Stimulated activated naive B cell treated with anti-CD40 and anti-IgM and Interleukin-4, amounts not matched to agents 10 μg/mL and 1 μg/mL and 100 μg/mL, for 72 hours (primary cell): ENCODE data around the gene SH2D2A.

Experiments used
- ATAC-seq, 2 donors: fragments of 150-1000 bp; cut with Tn5 transposase; replicated peaks; 2 replicates each; pipeline ENCODE4 v1.10.0; 2021; ENCODE audit warnings: moderate library complexity in 1 of 2
- DNase-seq: peaks from one replicate; pipeline ENCODE4 v3.0.0; 2021
- H3K27ac Mint-ChIP-seq: one replicate; pipeline ENCODE4 v1.8.0; 2022; ENCODE audit warnings: mild to moderate bottlenecking, mixed read lengths
- H3K27me3 Mint-ChIP-seq, 2 donors: one replicate each; pipeline ENCODE4 v1.8.0; 2022; ENCODE audit warnings: mixed read lengths in 2 of 2
- H3K36me3 Mint-ChIP-seq, 2 donors: one replicate each; pipeline ENCODE4 v1.8.0; 2022; ENCODE audit warnings: mixed read lengths in 2 of 2, mild to moderate bottlenecking in 1 of 2
- H3K4me1 Mint-ChIP-seq, 2 donors: one replicate each; pipeline ENCODE4 v1.8.0; 2022; ENCODE audit warnings: mixed read lengths in 2 of 2, mild to moderate bottlenecking in 1 of 2
- H3K4me3 Mint-ChIP-seq, 2 donors: one replicate each; pipeline ENCODE4 v1.8.0; 2022; ENCODE audit warnings: mild to moderate bottlenecking in 2 of 2, mixed read lengths in 2 of 2, moderate library complexity in 1 of 2
- H3K9me3 Mint-ChIP-seq, 2 donors: one replicate each; pipeline ENCODE4 v1.8.0; 2022; ENCODE audit warnings: mixed read lengths in 2 of 2, mild to moderate bottlenecking in 1 of 2

SH2D2A gene

GRCh38 chr1:156795787-156796186 is 20.9 kb downstream of the SH2D2A start:
- no peaks in the 10 kb centered on the region for H3K27me3 Mint-ChIP-seq
- H3K36me3 Mint-ChIP-seq, result peaks cover 38 to 65% of the 10 kb centered on the region in 2 donors
- H3K9me3 Mint-ChIP-seq, result no peaks in the 10 kb centered on the region
- no peaks in the 10 kb centered on the region for H3K4me1 Mint-ChIP-seq
- H3K4me3 Mint-ChIP-seq, result no peak overlapping the region
- H3K27ac Mint-ChIP-seq, result no peak overlapping the region
- no peak for DNase-seq
- no peak for ATAC-seq

GRCh38 chr1:156795374-156795733 is 21.3 kb downstream of the SH2D2A start:
- H3K4me1 Mint-ChIP-seq, result no peaks in the 10 kb centered on the region
- H3K4me3 Mint-ChIP-seq, result no peak overlapping the region
- no peak for DNase-seq
- H3K36me3 Mint-ChIP-seq, result peaks cover 38 to 61% of the 10 kb centered on the region in 2 donors
- no peak overlapping the region for H3K27ac Mint-ChIP-seq
- H3K9me3 Mint-ChIP-seq, result no peaks in the 10 kb centered on the region
- ATAC-seq, result no peak
- no peaks in the 10 kb centered on the region for H3K27me3 Mint-ChIP-seq

GRCh38 chr1:156794506-156795373 is 21.9 kb downstream of the SH2D2A start:
- no peaks in the 10 kb centered on the region for H3K27me3 Mint-ChIP-seq
- peak overlapping the region; percentile 31 for H3K27ac Mint-ChIP-seq
- H3K4me3 Mint-ChIP-seq, result no peak overlapping the region
- ATAC-seq (no peak), DNase-seq (no peak)
- H3K36me3 Mint-ChIP-seq, result peaks cover 42 to 61% of the 10 kb centered on the region in 2 donors
- no peaks in the 10 kb centered on the region for H3K4me1 Mint-ChIP-seq
- H3K9me3 Mint-ChIP-seq, result no peaks in the 10 kb centered on the region

GRCh38 chr1:156789621-156790318 is 26.9 kb downstream of the SH2D2A start:
- no peaks in the 10 kb centered on the region for H3K27me3 Mint-ChIP-seq
- H3K4me3 Mint-ChIP-seq, result no peak overlapping the region
- ATAC-seq (no peak), DNase-seq (no peak)
- peak overlapping the region; percentile 22 for H3K27ac Mint-ChIP-seq
- H3K9me3 Mint-ChIP-seq, result no peaks in the 10 kb centered on the region
- H3K4me1 Mint-ChIP-seq, result peaks cover 9 to 12% of the 10 kb centered on the region in 2 donors
- peaks cover 44 to 62% of the 10 kb centered on the region in 2 donors for H3K36me3 Mint-ChIP-seq

- H3K9me3 Mint-ChIP-seq, result no peaks in the 10 kb centered on the region
- peaks cover 9 to 12% of the 10 kb centered on the region in 2 donors for H3K4me1 Mint-ChIP-seq
- H3K27ac Mint-ChIP-seq, result no peak overlapping the region
- DNase-seq (no peak), ATAC-seq (no peak)
- no peak overlapping the region for H3K4me3 Mint-ChIP-seq
- peaks cover 42 to 60% of the 10 kb centered on the region in 2 donors for H3K36me3 Mint-ChIP-seq
- H3K27me3 Mint-ChIP-seq, result no peaks in the 10 kb centered on the region
These were observed 28.5 kb downstream of the SH2D2A start for GRCh38 chr1:156788136-156788535.

GRCh38 chr1:156786640-156787039 is 30.0 kb downstream of the SH2D2A start:
- ATAC-seq, result no peak

GRCh38 chr1:156785458-156785857 is 31.2 kb downstream of the SH2D2A start:
- Mint-ChIP-seq H3K27ac (peak overlapping the region; percentile 65), H3K36me3 (peaks cover 38 to 68% of the 10 kb centered on the region in 2 donors), H3K4me1 (peaks cover 16 to 26% of the 10 kb centered on the region in 2 donors), H3K27me3 (no peaks in the 10 kb centered on the region), H3K9me3 (no peaks in the 10 kb centered on the region), H3K4me3 (no peak overlapping the region)
- ATAC-seq (no peak), DNase-seq (no peak)

More at GRCh38 chr1:156786640-156787039, 30.0 kb downstream of the SH2D2A start:
- H3K4me3 Mint-ChIP-seq, result no peak overlapping the region
- H3K9me3 Mint-ChIP-seq, result no peaks in the 10 kb centered on the region
- peaks cover 12 to 17% of the 10 kb centered on the region in 2 donors for H3K4me1 Mint-ChIP-seq
- peaks cover 40 to 62% of the 10 kb centered on the region in 2 donors for H3K36me3 Mint-ChIP-seq
- peak overlapping the region; percentile 86 for H3K27ac Mint-ChIP-seq
- no peak for DNase-seq
- no peaks in the 10 kb centered on the region for H3K27me3 Mint-ChIP-seq

- H3K9me3 Mint-ChIP-seq, result no peaks in the 10 kb centered on the region
- no peak overlapping the region for H3K27ac Mint-ChIP-seq
- H3K4me1 Mint-ChIP-seq, result peaks cover 22 to 40% of the 10 kb centered on the region in 2 donors
- no peak for ATAC-seq
- H3K27me3 Mint-ChIP-seq, result no peaks in the 10 kb centered on the region
- DNase-seq, result no peak
- no peak overlapping the region for H3K4me3 Mint-ChIP-seq
- H3K36me3 Mint-ChIP-seq, result peaks cover 16 to 43% of the 10 kb centered on the region in 2 donors
These were observed 35.0 kb downstream of the SH2D2A start for GRCh38 chr1:156781585-156782186.

- Mint-ChIP-seq H3K4me3 (no peak overlapping the region), H3K27ac (no peak overlapping the region), H3K9me3 (no peaks in the 10 kb centered on the region), H3K4me1 (peaks cover 34 to 60% of the 10 kb centered on the region in 2 donors), H3K27me3 (no peaks in the 10 kb centered on the region), H3K36me3 (peaks cover 24 to 38% of the 10 kb centered on the region in 2 donors)
- DNase-seq (no peak), ATAC-seq (no peak)
These were observed 39.1 kb downstream of the SH2D2A start for GRCh38 chr1:156777573-156777972.

GRCh38 chr1:156776942-156777341 is 39.7 kb downstream of the SH2D2A start:
- no peak overlapping the region for H3K27ac Mint-ChIP-seq
- H3K4me1 Mint-ChIP-seq, result peaks cover 34 to 64% of the 10 kb centered on the region in 2 donors
- no peaks in the 10 kb centered on the region for H3K9me3 Mint-ChIP-seq
- H3K27me3 Mint-ChIP-seq, result no peaks in the 10 kb centered on the region
- H3K36me3 Mint-ChIP-seq, result peaks cover 23 to 34% of the 10 kb centered on the region in 2 donors
- DNase-seq (no peak), ATAC-seq (no peak)
- H3K4me3 Mint-ChIP-seq, result no peak overlapping the region

- H3K27me3 Mint-ChIP-seq, result no peaks in the 10 kb centered on the region
- peaks cover 24 to 30% of the 10 kb centered on the region in 2 donors for H3K36me3 Mint-ChIP-seq
- H3K27ac Mint-ChIP-seq, result peak overlapping the region; percentile 77
- no peak for DNase-seq
- no peak overlapping the region for H3K4me3 Mint-ChIP-seq
- no peak for ATAC-seq
- H3K4me1 Mint-ChIP-seq, result peaks cover 33 to 61% of the 10 kb centered on the region in 2 donors
- H3K9me3 Mint-ChIP-seq, result no peaks in the 10 kb centered on the region
These were observed 40.8 kb downstream of the SH2D2A start for GRCh38 chr1:156775799-156776198.

- no peak overlapping the region for H3K4me3 Mint-ChIP-seq
- H3K27ac Mint-ChIP-seq, result no peak overlapping the region
- H3K4me1 Mint-ChIP-seq, result peaks cover 44 to 82% of the 10 kb centered on the region in 2 donors
- H3K27me3 Mint-ChIP-seq, result no peaks in the 10 kb centered on the region
- no peaks in the 10 kb centered on the region for H3K9me3 Mint-ChIP-seq
- no peak for ATAC-seq
- peaks cover 33 to 43% of the 10 kb centered on the region in 2 donors for H3K36me3 Mint-ChIP-seq
- DNase-seq, result no peak
These were observed 43.0 kb downstream of the SH2D2A start for GRCh38 chr1:156773607-156774006.

- Mint-ChIP-seq H3K4me1 (peaks cover 45 to 80% of the 10 kb centered on the region in 2 donors), H3K27me3 (no peaks in the 10 kb centered on the region), H3K4me3 (no peak overlapping the region), H3K36me3 (peaks cover 33 to 46% of the 10 kb centered on the region in 2 donors), H3K9me3 (no peaks in the 10 kb centered on the region), H3K27ac (peak overlapping the region; percentile 0)
- ATAC-seq, result no peak
- DNase-seq, result no peak
These were observed 43.7 kb downstream of the SH2D2A start for GRCh38 chr1:156772728-156773497.

GRCh38 chr1:156772222-156772621 is 44.4 kb downstream of the SH2D2A start:
- H3K27ac Mint-ChIP-seq, result no peak overlapping the region
- H3K27me3 Mint-ChIP-seq, result no peaks in the 10 kb centered on the region

More at GRCh38 chr1:156772222-156772621, 44.4 kb downstream of the SH2D2A start:
- Mint-ChIP-seq H3K36me3 (peaks cover 33 to 46% of the 10 kb centered on the region in 2 donors), H3K4me3 (no peak overlapping the region), H3K9me3 (no peaks in the 10 kb centered on the region), H3K4me1 (peaks cover 40 to 73% of the 10 kb centered on the region in 2 donors)
- no peak for ATAC-seq
- no peak for DNase-seq
